GM21367 (cell line): ENCODE measurements around the gene SMIM14.
"Not testable (repeated sequence)": the region's sequence is repeated elsewhere in the genome, so short reads cannot be mapped to it uniquely, and the experiment has no call there.

Source experiments
- ATAC-seq: cut with Tn5 transposase; IDR thresholded peaks from one replicate; pipeline ENCODE4 v1.9.1; 2021; ENCODE audit not compliant: unreplicated experiment

Gene SMIM14

DNA sequence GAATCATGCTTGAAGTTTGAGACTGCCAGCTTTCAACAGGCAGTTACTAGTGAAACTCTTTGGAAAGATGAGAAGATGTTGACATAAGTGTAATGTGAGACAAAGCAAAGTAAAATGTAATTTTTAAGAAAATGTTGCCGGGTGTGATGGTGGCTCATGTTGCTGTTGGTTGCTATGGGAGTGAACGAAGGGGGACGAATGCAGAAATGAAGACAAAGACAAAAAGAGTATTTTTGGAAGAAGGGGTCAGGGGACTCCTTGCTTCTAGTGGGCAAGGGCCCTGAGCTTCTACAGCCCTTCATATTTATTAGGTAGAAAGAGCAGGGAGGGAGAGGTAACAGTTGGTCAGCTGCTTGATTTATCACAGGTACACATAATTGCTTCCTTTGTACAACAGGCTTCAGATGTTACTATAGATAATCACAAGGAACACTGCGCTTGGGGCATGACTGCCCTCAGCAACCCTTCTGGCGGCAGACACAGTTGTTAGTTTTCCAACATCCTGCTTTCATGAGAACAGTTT is 99.5 kb downstream of the SMIM14 start:
- no peak for ATAC-seq

DNA sequence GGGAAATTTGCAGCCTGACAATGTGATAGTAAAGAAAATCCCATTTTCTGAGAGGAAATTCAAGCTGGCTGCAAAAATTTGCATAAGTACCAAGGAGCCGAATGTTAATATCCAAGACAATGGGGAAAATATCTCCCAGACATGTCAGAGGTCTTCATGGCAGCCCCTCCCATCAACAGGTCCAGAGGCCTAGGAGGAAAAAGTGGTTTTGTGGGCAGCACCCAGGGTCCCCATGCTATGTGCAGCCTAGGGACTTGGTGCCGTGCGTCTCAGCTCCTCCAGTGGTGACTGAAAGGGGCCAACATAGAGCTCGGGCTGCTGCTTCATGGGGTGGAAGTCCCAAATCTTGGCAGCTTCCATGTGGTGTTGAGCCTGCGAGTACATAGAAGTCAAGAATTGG is 105.1 kb downstream of the SMIM14 start:
- no peak for ATAC-seq

GRCh38 chr4:39532237-39532636 is 106.4 kb downstream of the SMIM14 start:
- ATAC-seq, result not testable (repeated sequence)

DNA sequence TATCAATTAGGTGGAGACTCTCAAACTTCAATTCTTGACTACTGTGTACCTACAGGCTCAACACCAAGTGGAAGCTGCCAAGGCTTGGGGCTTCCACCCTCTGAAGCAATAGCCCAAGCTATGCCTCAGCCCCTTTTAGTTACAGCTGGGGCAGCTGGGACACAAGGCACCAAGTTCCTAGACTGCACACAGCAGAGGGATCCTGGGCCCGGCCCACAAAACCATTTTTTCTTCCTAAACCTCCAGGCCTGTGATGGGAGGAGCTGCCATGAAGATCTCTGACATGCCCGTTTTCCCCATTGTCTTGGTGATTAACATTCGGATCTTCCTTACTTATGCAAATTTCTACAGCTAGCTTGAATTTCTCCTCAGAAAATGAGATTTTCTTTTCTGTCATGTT is 108.0 kb downstream of the SMIM14 start:
- ATAC-seq, result no peak

DNA sequence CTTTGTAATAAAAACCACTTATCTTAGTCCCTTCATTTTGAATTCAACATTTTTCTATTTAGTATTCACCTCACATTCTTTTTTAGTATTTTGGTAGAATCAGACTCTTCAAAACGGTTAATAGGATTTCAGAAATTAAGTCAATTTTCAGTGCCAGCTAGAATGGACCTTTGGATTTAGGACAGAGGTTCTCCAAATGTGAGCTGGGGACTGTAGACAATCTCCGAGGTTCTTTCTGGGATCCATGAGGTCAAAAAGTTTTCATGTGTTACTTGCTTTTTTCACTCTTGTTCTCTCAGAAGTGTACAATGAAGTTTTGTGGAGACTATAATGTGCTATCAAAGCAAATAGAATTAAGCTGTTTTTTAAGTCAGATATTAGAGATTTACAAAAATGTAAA is 109.1 kb downstream of the SMIM14 start:
- no peak for ATAC-seq

- ATAC-seq, result no peak
These were observed 110.6 kb downstream of the SMIM14 start for GRCh38 chr4:39528061-39528465.

GRCh38 chr4:39527296-39528060 is 111.2 kb downstream of the SMIM14 start, which contains the start of gene UGDH:
UGDH (minus strand) TSS chr4:39527439; CDS start chr4:39521512, 5,927 bp downstream.
- peak; percentile 89 for ATAC-seq

DNA sequence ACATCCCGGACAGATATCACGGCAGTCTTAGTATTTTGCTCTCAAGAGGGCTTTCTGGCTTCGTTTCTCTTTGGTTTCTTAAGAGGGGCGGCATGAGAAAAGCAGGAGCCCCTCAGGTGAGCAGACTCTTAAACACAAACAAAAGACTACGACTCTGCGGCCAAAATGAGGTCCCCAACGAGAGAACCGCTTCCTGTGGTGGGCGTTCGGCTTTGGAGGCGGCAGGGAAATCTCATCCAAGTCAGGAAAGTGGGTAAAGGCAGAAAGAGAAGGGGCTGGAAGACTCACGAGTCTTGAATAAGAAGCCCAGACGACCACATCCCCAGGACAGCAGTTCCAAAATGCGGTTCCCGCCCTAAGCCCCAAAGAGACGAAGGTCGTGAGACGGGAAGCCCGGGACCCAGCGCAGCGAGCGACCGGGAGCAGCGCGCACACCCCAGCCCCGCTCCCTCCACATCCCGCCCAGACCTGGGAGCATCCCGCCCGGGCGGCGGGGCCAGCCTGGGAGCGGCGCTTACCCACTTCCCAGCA is 111.8 kb downstream of the SMIM14 start:
- ATAC-seq, result peak; percentile 15

DNA sequence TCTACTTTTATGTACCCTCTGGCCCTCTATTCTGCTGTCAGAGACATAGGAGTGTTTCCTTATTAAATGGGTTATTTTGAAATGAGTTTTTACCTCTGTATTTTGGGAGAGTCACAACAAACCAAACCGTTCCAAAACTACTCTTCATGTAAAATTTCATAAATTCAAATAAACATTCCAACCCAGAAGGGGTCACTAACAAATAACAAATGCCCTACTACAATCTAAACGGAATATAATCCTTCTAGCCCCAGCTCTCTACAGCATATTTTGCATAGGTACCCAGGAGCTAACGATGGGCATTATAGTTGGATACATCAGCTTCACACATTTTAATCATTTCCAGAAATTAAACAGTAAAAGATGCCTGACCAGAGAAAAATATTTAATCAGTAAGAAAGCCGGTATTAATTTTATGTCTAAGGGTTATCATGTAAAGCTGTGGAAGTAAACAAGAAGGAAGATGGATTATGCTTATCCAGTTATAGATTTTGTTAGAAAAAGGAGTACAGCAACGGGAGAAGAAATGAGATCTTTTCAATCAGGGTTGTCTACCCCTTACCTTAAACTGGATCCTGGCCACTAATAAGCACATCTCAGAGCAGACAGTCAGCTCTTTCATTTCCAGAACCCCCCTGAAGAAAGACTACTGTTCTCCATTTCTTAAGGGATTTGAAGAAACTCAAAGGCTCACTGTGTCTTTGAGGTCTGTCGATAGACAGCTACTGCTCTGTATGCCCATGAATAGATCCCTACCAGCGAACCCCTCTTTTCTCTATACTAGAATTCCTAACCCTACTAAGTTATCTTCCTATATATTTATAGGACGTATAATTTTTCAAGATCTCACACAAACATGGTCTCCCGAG is 112.6 kb downstream of the SMIM14 start:
- ATAC-seq, result no peak

GRCh38 chr4:39524161-39524957 is 114.3 kb downstream of the SMIM14 start:
- ATAC-seq, result no peak

DNA sequence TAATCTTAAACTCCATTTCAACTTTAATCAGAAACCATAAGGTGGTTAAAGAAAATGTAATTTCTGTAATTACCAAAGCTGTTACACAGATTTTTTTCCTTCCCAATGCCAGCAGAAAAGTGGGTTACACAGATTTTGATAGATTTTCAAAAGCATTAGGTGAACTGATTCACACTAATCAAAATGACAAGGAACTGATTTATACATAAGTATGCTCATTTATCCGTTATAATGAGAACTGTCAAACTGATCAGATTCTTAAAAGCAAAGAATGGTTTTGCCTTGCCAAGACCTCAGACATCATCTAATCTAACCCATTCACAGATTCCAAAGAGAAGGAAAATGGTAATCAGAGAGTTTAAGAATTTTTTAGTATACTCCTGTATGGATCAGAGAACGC is 116.6 kb downstream of the SMIM14 start:
- no peak for ATAC-seq

DNA sequence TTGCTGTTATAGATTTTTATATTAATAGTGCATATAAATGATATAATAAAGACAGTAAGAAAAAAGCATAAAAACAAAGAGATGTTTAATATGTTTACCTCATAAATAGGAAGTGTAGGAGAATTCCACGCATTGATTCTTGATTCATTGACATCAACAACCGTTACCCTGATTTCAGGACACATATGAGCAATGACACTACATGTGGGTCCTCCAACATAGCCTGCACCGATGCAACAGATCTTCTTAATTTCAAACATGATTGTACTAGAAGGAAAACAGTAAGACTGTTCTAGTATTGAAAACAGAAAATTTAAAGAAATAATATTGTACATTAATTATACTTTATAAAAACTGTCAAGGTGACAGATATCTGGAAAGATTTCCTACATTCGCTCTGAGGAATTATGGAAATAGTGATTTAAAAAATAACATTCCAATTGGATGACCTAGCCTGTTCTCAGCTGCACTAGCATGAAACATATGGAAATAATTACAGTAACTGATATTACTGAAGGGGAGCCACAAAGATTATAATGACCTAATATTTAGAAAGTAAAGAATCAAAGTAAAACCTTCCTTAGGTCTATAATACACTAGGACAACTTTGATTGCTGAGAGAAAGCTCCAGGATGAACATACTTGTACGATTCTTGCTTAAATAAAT is 117.3 kb downstream of the SMIM14 start:
- ATAC-seq, result no peak

GRCh38 chr4:39518484-39518883 is 120.2 kb downstream of the SMIM14 start:
- no peak for ATAC-seq

DNA sequence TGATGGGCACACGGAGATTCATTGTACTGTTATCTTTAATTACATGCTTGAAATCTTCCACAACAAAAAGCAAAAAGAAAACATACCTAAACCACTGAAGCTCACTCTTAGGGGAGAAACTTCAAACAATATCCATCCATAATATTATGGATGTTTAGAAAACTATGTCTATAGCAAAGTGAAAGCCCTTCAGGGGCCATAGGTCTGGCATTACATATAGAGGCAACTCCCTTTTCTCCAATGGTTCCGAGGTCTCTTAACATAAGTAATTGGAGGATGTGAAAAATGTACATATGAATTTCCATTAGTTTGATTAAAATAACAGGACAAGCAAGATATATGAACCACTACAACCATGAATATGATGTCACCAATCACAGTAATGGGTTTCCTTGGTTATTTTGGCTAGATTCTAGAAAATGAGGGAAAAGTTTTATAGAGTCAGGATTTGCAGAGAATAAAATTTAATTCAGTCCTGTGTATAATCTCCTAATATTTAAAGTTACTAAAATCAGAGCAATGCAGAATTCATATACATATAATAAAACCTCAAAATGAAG is 122.2 kb downstream of the SMIM14 start:
- no peak for ATAC-seq

DNA sequence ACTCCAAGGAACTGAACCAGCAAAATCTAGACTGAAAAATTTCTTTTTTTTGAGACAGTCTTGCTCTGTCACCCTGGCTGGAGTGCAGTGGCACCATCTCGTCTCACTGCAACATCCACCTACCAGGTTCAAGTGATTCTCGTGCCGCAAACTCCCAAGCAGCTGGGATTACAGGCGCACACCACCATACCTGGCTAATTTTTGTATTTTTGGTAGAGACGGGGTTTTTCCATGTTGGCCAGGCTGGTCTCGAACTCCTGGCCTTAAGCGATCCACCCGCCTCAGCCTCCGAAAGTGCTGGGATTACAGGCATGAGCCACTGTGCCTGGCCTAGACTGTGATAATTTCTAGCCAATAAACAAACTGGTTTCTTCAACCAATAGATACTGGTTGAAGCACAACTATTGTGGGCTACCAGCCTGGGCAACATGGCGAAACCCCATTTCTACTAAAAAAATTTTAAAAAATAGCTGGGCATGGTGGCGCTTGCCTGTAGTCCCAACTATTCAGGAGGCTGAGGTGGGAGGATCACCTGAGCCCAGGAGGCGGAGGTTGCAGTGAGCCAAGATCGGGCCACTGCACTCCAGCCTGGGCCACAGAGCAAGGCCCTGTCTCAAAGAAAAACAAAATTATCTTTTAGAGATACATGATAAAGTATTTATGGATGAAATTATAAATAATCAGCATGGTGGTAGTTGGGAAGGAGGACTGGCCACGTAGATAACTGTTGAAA is 122.8 kb downstream of the SMIM14 start:
- ATAC-seq, result not testable (repeated sequence)

DNA sequence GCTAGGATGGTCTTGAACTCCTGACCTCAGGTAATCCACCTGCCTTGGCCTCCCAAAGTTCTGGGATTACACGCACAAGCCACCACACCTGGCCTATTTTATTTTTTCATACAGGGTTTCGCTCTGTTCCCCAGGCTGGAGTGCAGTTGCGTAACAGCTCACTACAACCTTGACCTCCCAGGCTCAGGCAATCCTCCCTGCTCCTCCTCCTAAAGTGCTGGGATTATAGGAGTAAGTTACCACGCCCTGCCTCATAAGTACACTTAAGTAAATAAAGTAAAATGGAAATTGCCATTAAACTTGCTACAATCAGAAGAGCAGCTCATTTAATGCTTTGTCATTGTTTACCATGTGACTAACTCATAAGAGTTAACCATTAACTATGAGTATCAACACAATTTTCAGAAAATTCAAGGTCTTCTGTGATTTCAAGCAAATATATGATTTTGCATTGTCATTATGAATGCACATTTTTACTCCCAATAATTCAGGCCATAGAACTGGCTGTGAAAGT is 123.7 kb downstream of the SMIM14 start:
- ATAC-seq, result no peak

DNA sequence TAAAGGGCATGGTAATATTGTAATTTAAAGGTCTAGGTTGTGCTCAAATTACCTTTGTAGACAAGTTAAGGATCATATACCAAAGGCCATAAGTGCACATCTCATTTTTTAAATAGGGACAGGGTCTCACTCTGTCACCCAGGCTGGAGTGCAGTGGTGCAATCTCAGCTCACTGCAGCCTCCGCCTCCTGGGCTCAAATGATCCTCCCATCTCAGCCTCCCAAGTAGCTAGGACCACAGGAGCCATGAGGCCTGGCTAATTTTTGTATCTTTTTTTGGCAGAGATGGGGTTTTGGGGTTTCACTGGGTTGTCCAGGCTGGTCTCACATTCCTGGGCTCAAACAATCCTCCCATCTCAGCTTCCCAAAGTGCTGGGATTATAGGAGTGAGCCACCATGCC is 124.4 kb downstream of the SMIM14 start:
- ATAC-seq, result not testable (repeated sequence)

- ATAC-seq, result no peak
These were observed 128.2 kb downstream of the SMIM14 start for GRCh38 chr4:39510348-39510929.

DNA sequence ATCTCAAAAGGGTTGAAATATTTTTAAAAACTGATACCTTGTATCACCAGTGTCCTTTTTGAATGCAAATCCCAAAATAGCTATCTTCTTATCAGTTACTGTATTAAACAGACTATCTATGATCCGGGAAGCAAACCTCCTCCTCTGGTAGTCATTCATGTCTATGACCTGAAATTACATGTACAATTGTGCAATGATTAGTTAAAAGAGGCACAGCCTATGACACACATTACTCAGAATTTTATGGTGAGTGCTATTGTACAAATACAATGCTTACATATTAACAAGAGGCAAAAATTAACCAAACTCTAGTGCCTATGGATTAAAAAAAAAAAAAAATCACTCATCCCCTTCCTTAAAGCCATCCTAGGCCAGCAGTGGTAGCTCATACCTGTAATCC is 133.1 kb downstream of the SMIM14 start:
- no peak for ATAC-seq
